KG1 (cell line): ENCODE measurements around the gene THAP10.

ENCODE experiments used
- DNase-seq: peaks from one replicate; lab custom pipeline; 2025; lab: John Stamatoyannopoulos, UW

The THAP10 gene

GRCh38 chr15:70853973-70854665, 38.1 kb downstream of the THAP10 start, which contains the start of gene LARP6:
Gene LARP6, minus strand, starts transcription at chr15:70854157. Its CDS starts 69 bp downstream, at chr15:70854088.
- no peak for DNase-seq

GRCh38 chr15:70853318-70853972, 38.8 kb downstream of the THAP10 start:
- no peak for DNase-seq

DNA sequence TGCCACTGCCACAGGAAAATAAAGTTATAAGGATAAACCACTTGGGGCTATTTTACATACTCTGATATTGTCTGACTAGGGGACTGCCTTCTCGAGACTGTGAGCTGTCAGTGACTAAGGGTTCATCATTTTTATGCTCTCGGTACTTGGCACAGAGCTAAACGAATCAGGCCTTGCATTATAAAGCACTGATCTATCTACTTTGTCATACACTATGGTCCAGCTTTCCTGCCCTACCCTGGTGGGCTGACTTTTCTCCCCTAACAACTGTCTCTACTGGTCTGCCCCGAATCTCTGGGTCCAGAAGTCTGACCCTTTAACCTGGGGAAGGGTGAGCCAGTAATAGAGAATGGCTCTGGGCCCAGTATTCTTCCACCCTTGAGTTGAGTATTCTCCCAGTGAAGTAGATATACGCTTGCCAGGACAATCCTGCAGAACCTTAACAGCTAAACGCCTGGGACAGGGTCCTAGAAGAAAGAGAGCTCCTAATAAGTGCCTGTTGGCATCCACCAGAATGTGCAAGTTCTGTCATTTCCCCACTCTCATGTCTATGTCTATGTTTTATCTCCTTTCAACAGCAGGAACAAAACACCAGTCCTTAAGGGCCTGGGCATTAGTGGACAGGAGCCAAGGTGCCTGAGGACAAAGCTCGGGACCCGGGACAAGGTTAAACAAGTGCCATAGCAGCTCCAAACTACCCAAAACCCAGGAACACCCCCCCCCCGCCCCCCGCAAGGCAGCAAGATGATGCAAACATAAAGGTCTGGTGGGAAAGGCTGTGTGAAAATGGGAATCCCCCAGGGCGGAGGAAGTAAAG, 39.5 kb downstream of the THAP10 start:
- no peak for DNase-seq

DNA sequence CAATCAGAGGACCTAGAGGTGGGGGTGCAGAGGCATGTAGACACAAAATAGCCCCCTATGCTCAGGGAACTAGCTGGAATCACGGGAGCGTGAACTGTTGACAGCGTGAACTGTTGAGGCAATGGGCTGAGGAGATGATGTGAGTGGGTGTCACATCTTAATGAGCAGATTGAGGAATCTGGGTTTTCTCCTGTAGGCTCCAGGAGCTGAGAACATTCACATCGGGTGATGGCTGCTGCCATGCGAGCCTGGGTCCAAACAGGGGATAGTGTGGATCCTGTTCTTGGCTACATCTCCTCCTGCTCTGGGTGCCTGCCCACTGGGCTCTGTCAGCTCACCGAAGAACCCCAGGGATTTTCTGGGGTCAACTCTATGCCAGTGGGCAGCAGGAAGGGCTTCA, 40.3 kb downstream of the THAP10 start:
- DNase-seq: no peak

DNA sequence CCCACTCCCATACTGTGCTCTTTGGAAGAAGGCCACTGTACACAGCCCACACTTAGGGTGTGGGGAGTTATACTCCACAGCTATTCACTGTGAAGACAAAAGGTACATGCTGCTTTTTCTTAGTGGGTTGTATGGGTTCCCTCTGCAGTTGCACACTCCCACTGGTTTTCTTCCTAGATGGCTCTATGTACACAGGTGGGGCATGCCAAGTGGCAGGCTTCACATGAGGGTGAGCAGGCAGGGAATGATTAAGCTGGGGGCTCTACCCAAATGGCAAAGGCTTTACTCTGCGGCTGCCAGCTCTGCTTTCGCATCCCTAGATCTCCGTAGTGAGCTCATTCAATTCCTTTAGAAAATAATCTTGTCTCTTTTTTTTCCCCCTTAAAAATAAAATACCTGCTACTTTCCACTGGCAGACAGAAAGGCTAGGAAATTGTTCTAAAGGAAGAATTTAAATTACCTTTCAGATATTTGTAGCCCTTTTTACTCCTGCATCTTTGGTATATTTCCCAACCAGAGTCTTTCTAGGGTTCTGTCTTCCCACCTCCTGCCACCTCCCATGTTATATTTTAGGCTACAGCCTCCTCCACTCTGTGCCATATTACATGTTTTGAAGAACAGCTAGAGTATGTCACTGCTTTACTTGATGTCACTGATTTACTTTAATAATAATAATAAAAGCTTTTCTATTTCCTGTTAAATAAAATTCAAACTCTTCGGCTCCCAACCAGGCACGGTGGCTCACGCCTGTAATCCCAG, 46.5 kb downstream of the THAP10 start:
- no peak for DNase-seq

- DNase-seq: no peak
These were observed 54.8 kb downstream of the THAP10 start for GRCh38 chr15:70837476-70837875.

- DNase-seq: no peak
These were observed 56.4 kb downstream of the THAP10 start for GRCh38 chr15:70835841-70836240.

DNA sequence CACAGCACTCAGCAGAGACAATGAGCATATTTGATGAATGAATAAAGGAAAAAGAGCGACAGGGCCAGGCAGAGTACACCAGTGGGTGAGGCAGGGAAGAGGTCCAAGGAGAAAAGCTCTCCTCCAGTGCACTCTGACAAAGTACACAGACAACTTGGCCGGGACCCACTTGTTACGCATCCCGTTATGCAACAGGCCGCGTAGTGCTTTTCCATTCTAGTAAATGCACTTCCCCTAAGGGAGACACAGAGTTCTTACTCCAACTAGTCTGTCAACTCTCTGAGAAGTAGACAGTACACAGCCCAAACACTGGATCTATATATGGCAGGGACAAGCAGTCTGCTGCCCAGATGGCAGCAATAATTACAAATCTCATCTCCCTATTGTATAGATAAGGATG, 56.8 kb downstream of the THAP10 start:
- DNase-seq: no peak

DNA sequence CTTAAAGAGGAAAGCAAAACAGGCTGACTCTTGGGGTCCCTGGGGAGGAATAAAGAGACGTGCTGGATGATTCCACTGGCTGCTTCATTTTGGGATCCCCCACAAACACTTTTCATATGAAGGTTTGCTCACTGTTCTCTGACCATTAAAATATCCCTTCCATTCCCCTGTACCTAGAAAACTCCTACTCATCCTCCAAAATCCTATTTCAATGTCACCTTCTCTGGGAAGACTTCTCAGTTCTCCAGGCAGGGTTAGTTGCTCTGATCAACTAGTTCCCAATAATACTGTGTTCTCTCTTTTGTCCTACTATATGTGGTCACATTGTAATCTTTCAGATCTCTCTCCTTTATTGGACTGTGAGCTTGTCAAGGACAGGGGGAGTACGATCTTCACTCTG, 57.2 kb downstream of the THAP10 start:
- no peak for DNase-seq

GRCh38 chr15:70833861-70834765, 58.1 kb downstream of the THAP10 start:
- no peak for DNase-seq

DNA sequence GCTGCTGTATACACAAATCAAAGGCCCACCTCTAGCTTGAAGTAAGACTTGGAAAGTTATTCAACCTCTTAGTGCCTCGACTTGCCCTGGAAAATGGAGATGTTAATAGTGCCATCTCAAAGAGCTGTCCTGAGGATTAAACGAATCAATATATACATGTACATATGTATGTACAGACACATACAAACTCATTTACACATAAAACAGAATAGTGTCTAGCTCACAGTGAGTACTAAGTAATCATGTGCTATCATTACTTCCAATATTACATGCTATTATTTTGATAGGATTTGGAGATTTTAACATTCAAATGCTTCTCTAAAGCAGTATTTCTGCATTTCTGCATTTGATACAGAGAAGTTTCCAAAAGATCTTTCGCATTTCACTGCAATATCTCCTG, 58.8 kb downstream of the THAP10 start:
- DNase-seq: no peak

- no peak for DNase-seq
These were observed 60.1 kb downstream of the THAP10 start for GRCh38 chr15:70832176-70832575.
